Heart left ventricle (tissue), 16 donors: ENCODE results near the gene HAO1. TPM values are rescaled to one million over a fixed set of nuclear protein-coding genes. Genes with fewer than 3 reads are reported as not detected.

Source experiments
- ATAC-seq, 4 donors: fragments of 200-7000 bp; cut with Tn5 transposase; one replicate each; pipeline ENCODE4 v1.9.1; 2020 to 2022; ENCODE audit warnings: moderate library complexity in 4 of 4, mild to moderate bottlenecking in 3 of 4, moderate number of reproducible peaks in 1 of 4
- DNase-seq, 5 donors: peaks; one replicate each; pipeline ENCODE4 v3.0.0-alpha.2; 2020
- H3K27ac ChIP-seq, 12 donors: fragments of 200-600 bp; sonication (generic) in 4 of 12; one replicate each; pipeline versions ENCODE4 v1.5.0 to v1.8.0; 2016 to 2022; ENCODE audit warnings: mild to moderate bottlenecking in 2 of 12
- H3K27me3 ChIP-seq, 9 donors: fragments of 200-600 bp; sonication (generic) in 2 of 9; one replicate each; pipeline versions ENCODE4 v1.5.1 to v1.8.0; 2016 to 2022; ENCODE audit warnings: mild to moderate bottlenecking in 3 of 9
- H3K36me3 ChIP-seq, 9 donors: fragments of 200-600 bp; sonication (generic) in 2 of 9; one replicate each; pipeline versions ENCODE4 v1.5.0 to v1.8.0; 2018 to 2022; ENCODE audit warnings: mild to moderate bottlenecking in 2 of 9
- H3K4me1 ChIP-seq, 12 donors: fragments of 200-600 bp; sonication (generic) in 4 of 12; one replicate each; pipeline versions ENCODE4 v1.5.0 to v1.8.0; 2016 to 2022; ENCODE audit warnings: mild to moderate bottlenecking in 3 of 12
- H3K4me3 ChIP-seq, 12 donors: fragments of 200-600 bp; sonication (generic) in 4 of 12; one replicate each; pipeline versions ENCODE4 v1.5.0 to v1.8.0; 2017 to 2022; ENCODE audit warnings: mild to moderate bottlenecking in 9 of 12, moderate library complexity in 4 of 12
- H3K9me3 ChIP-seq, 12 donors: fragments of 200-600 bp; sonication (generic) in 4 of 12; one replicate each; pipeline versions ENCODE4 v1.5.0 to v1.8.0; 2016 to 2022; ENCODE audit warnings: mild to moderate bottlenecking in 1 of 12
- POLR2A ChIP-seq, 2 donors: fragments of 450-650 bp; IDR thresholded peaks; one replicate each; pipeline ENCODE4 v1.6.1; 2017; ENCODE audit warnings: antibody characterized with exemption in 2 of 2, mild to moderate bottlenecking in 2 of 2, moderate library complexity in 2 of 2
- WGBS, 4 donors: extraction: QIAGEN DNeasy Blood & Tissue Kit in 2 of 4; methylation state at CpG; one replicate each; pipeline versions ENCODE4 v1.1.5 to v1.1.7; 2013 to 2018; 5-methylcytosine and 5-hydroxymethylcytosine counted together
- intact Hi-C, 10 donors: fragments of 100-400 bp; cut with DNase I; formaldehyde crosslinking; loops; one replicate each; pipeline versions ENCODE4 v1.11.1 to v1.14.2; 2022
- polyA plus RNA-seq, 2 donors: library from polyadenylated mRNA; stranded (reverse); fragments of 200-250 nt; gene quantifications; one replicate each; pipeline ENCODE4 v1.2.3, GENCODE V29; 2013
- total RNA-seq, 9 donors: library from RNA; depleted of rRNA in 2 of 9; stranded (reverse); fragments of >200 nt in 2 of 9; fragmentation: NEBNext Ultra II Directional in 3 of 9; extraction: Animal tissue kit (Norgen Biotek cat#: 25700) in 3 of 9; gene quantifications; one replicate each; pipeline versions ENCODE4 v1.1.0 to v1.2.4, GENCODE V29; 2016 to 2023
- TF ChIP-seq, protein P1 (sequence below), 12 donors: fragments of 200-600 bp; sonication (generic) in 4 of 12; IDR thresholded peaks; one replicate each; pipeline versions ENCODE4 v1.5.0 to v1.8.0; 2018 to 2022; ENCODE audit warnings: antibody characterized with exemption in 12 of 12, mild to moderate bottlenecking in 5 of 12
- donor health status: ischemic (EF 13 %, LVEDD 7.1; RV severe dilation, severe dysfunction).
- donor health status: healthy with polysubstance abuse.
- donor health status: DM: no; HTN: yes; CAD: no.
- donor health status: DM: no; HTN: no; CAD: no.
- donor health status: ischemic (EF 25% LVEDD 6.9; RV normal size, moderate dysfunction).
- donor health status: ischemic (EF 25% LVEDD 5.7; RV mildly dilated, moderate dysfunction).
- donor health status: healthy.
- donor health status: DM: yes; HTN: yes; CAD: no.
- donor health status: ischemic (EF 35%, LVEDD 5.7; RV mildly dilated, moderate dysfunction).
- donor health status: nonischemic (EF 11% LVEDD 7.7; RV severe dilation, severe dysfunction).
- donor health status: DM: yes; HTN: yes; CAD: no.
- donor health status: PGD.
- donor health status: ischemic (EF 29% LVEDD 5.4; RV normal size, mild dysfunction).
- donor health status: nonischemic (EF 23%, LVEDD 6.1; RV moderate dilation, normal function).

Gene HAO1
- total and polyA plus RNA-seq, 11 donors = 0.17 TPM; not detected in 10

- intact Hi-C loops = no loop called here
- no peaks in the 10 kb centered on the region for H3K9me3 ChIP-seq
- H3K27ac ChIP-seq = no peak overlapping the region
- no peak for TF ChIP-seq POLR2A (IDR thresholded peaks at IDR 0.05)
- TF ChIP-seq, protein P1, sequence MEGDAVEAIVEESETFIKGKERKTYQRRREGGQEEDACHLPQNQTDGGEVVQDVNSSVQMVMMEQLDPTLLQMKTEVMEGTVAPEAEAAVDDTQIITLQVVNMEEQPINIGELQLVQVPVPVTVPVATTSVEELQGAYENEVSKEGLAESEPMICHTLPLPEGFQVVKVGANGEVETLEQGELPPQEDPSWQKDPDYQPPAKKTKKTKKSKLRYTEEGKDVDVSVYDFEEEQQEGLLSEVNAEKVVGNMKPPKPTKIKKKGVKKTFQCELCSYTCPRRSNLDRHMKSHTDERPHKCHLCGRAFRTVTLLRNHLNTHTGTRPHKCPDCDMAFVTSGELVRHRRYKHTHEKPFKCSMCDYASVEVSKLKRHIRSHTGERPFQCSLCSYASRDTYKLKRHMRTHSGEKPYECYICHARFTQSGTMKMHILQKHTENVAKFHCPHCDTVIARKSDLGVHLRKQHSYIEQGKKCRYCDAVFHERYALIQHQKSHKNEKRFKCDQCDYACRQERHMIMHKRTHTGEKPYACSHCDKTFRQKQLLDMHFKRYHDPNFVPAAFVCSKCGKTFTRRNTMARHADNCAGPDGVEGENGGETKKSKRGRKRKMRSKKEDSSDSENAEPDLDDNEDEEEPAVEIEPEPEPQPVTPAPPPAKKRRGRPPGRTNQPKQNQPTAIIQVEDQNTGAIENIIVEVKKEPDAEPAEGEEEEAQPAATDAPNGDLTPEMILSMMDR (IDR thresholded peaks at IDR 0.05) = no peak
- H3K4me3 ChIP-seq = no peak overlapping the region
- no peaks in the 10 kb centered on the region for H3K27me3 ChIP-seq
- DNase-seq (no peak), ATAC-seq (no peak)
- 81 to 87% (median 84%) methylated on average over 5 of the region's 5 CpGs for WGBS, 4 donors
- no peaks in the 10 kb centered on the region for H3K36me3 ChIP-seq
- no peaks in the 10 kb centered on the region for H3K4me1 ChIP-seq
Measured at GRCh38 chr20:7891705-7892104, 48.6 kb downstream of the HAO1 start.

DNA sequence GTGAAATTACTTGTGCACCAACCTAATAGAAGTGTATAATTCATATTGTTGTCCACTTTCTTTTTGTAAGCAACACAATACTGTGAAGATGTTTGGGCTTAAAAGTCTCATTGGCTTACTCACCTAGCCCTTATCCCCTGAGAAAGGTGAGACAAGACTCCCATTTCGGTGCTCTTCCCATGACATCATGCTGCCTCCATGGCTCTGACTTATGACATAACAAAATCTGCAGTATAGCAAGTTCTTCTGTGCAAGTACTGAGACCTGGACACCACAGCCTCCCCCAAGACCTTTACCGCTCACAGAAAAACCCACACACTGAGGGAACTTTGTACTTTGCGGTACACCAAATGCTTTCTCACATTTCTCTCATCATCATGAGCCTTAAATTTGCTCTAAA is 50.5 kb downstream of the HAO1 start:
- no peaks in the 10 kb centered on the region for H3K36me3 ChIP-seq

DNA sequence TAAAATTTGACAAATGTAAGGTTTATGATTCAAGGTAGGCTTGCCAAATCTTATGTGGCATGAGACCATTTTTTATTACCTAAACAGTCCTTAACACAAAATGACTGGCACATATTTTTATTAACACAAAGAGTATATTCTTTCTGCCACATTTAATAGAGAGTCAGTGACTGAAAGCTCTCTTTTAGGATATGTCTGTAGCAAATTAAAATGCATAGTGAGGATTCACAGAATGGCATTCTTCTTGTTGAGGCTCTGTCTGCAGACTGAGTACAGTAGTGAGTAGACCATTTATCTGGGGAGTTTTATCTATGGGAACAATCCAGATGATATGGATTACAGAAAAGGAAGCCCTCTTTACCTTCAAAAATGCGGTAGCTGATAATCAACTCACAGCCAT is 56.5 kb downstream of the HAO1 start:
- intact Hi-C loops = no loop called here
- Histone ChIP-seq H3K4me1 (peaks cover 0 to 8% (median 0%) of the 10 kb centered on the region in 12 donors), H3K36me3 (no peaks in the 10 kb centered on the region), H3K27ac (no peak overlapping the region), H3K27me3 (no peaks in the 10 kb centered on the region), H3K4me3 (no peak overlapping the region), H3K9me3 (no peaks in the 10 kb centered on the region)
- WGBS, 4 donors = 72 to 89% (median 86%) methylated on average over 1 of the region's 1 CpG
- DNase-seq (no peak), ATAC-seq (no peak)
- TF ChIP-seq, protein P1 (IDR thresholded peaks at IDR 0.05) = no peak
- TF ChIP-seq POLR2A (IDR thresholded peaks at IDR 0.05) = no peak

More for the DNA sequence above, 50.5 kb downstream of the HAO1 start:
- no peaks in the 10 kb centered on the region for H3K4me1 ChIP-seq
- ATAC-seq = no peak
- H3K4me3 ChIP-seq = no peak overlapping the region
- H3K9me3 ChIP-seq = no peaks in the 10 kb centered on the region
- no peak for DNase-seq
- TF ChIP-seq, protein P1 (IDR thresholded peaks at IDR 0.05) = no peak
- TF ChIP-seq POLR2A (IDR thresholded peaks at IDR 0.05) = no peak
- H3K27me3 ChIP-seq = no peaks in the 10 kb centered on the region
- no peak overlapping the region for H3K27ac ChIP-seq
- 76 to 93% (median 91%) methylated on average over 3 of the region's 3 CpGs for WGBS, 4 donors
- intact Hi-C loops = no loop called here

DNA sequence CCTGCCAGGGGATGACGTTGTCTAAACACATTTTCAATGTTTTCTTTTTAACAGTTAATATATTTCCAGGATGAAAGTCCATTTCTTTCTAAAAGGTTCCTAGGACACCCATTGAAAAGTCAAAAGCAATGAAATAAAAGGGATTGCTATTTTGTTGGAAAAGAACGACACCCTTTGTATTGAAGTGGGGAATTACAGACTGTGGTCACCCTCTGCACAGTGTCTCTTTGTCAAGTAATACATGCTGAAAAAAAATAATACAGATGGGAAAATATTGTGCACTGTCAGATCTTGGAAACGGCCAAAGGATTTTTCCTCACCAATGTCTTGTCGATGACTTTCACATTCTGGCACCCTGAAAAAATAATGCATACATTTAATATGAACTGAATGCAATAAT is 56.9 kb downstream of the HAO1 start:
- H3K4me3 ChIP-seq = no peak overlapping the region
- no peaks in the 10 kb centered on the region for H3K9me3 ChIP-seq
- H3K27me3 ChIP-seq = no peaks in the 10 kb centered on the region
- WGBS, 4 donors = 79 to 84% (median 82%) methylated on average over 4 of the region's 4 CpGs
- H3K36me3 ChIP-seq = no peaks in the 10 kb centered on the region
- H3K27ac ChIP-seq = no peak overlapping the region
- DNase-seq (no peak), ATAC-seq (no peak)
- no peak for TF ChIP-seq POLR2A (IDR thresholded peaks at IDR 0.05)
- TF ChIP-seq, protein P1 (IDR thresholded peaks at IDR 0.05) = no peak
- H3K4me1 ChIP-seq = peaks cover 0 to 8% (median 0%) of the 10 kb centered on the region in 12 donors
- intact Hi-C loops = no loop called here
